Esophagus squamous epithelium (tissue), 5 donors: ENCODE data around the gene KANSL1. TPM values are rescaled to one million over a fixed set of nuclear protein-coding genes. Genes with fewer than 3 reads are reported as not detected.

Source experiments
- DNase-seq: peaks from one replicate; lab custom pipeline; 2025; lab: John Stamatoyannopoulos, UW
- H3K27ac ChIP-seq, 4 donors: fragments of 200-600 bp; sonication (generic); one replicate each; pipeline ENCODE4 v1.5.1; 2016 to 2019; ENCODE audit warnings: mild to moderate bottlenecking in 1 of 4
- H3K27me3 ChIP-seq, 4 donors: fragments of 200-600 bp; sonication (generic); 1 replicate in 3 of 4; 2 replicates in 1 of 4; pipeline versions ENCODE4 v1.5.1 to v1.6.0; 2017 to 2021; ENCODE audit warnings: antibody characterized with exemption in 1 of 4
- H3K36me3 ChIP-seq, 3 donors: fragments of 200-600 bp; sonication (generic); one replicate each; pipeline ENCODE4 v1.5.1; 2016 to 2019
- H3K4me1 ChIP-seq, 3 donors: fragments of 200-600 bp; sonication (generic); one replicate each; pipeline ENCODE4 v1.5.1; 2017 to 2019
- H3K4me3 ChIP-seq, 4 donors: fragments of 200-600 bp; sonication (generic); 1 replicate in 3 of 4; 2 replicates in 1 of 4; pipeline ENCODE4 v1.5.1; 2016 to 2019; ENCODE audit warnings: mild to moderate bottlenecking in 2 of 4, moderate library complexity in 1 of 4
- H3K9me3 ChIP-seq, 3 donors: fragments of 200-600 bp; sonication (generic); one replicate each; pipeline ENCODE4 v1.5.1; 2016 to 2019
- CTCF ChIP-seq, 6 experiments: fragments of 450-650 bp in 4 of 6; fragments of 200-600 bp in 2 of 6; sonication (generic) in 2 of 6; IDR thresholded peaks; one replicate each; pipeline ENCODE4 v1.5.1; 2016 to 2019; ENCODE audit warnings: antibody characterized with exemption in 6 of 6, mild to moderate bottlenecking in 4 of 6, moderate library complexity in 4 of 6
- POLR2A ChIP-seq, 4 donors: fragments of 450-650 bp; IDR thresholded peaks; one replicate each; pipeline ENCODE4 v1.6.1; 2017; ENCODE audit warnings: antibody characterized with exemption in 4 of 4, mild to moderate bottlenecking in 4 of 4, moderate library complexity in 3 of 4
- WGBS, 2 donors: methylation state at CpG; one replicate each; pipeline ENCODE4 v1.1.5; 2018; 5-methylcytosine and 5-hydroxymethylcytosine counted together
- intact Hi-C: fragments of 100-400 bp; cut with DNase I; formaldehyde crosslinking; loops from one replicate; pipeline ENCODE4 v1.15.0; 2022
- total RNA-seq, 4 donors: library from RNA; depleted of rRNA; stranded (reverse); fragments of >200 nt; gene quantifications; one replicate each; pipeline ENCODE4 v1.1.0, GENCODE V29; 2016
- donor health status: DM: yes; HTN: yes; CAD: no.

KANSL1 gene
- total RNA-seq, 4 donors from 2014 or later = 31.0 to 79.0 (median 51.8) TPM

- Histone ChIP-seq H3K9me3 (no peaks in the 10 kb centered on the region), H3K36me3 (peaks cover 0 to 7% (median 0%) of the 10 kb centered on the region in 3 donors), H3K27ac (no peak overlapping the region), H3K4me3 (no peak overlapping the region), H3K27me3 (no peaks in the 10 kb centered on the region), H3K4me1 (peaks cover 0 to 89% (median 17%) of the 10 kb centered on the region in 3 donors)
- TF ChIP-seq CTCF (IDR thresholded peaks at IDR 0.05) = no peak
- no peak for TF ChIP-seq POLR2A (IDR thresholded peaks at IDR 0.05)
- no peak for DNase-seq
- WGBS, 2 donors = 90 to 95% methylated on average over 1 to 2 of the region's 2 CpGs
- intact Hi-C loops = no loop called here
Observed at GRCh38 chr17:46127524-46127923, 65.7 kb downstream of the KANSL1 start.

GRCh38 chr17:46126840-46127239 lies 66.4 kb downstream of the KANSL1 start:
- Histone ChIP-seq H3K36me3 (peaks cover 0 to 7% (median 0%) of the 10 kb centered on the region in 3 donors), H3K27me3 (no peaks in the 10 kb centered on the region), H3K27ac (no peak overlapping the region), H3K9me3 (no peaks in the 10 kb centered on the region), H3K4me1 (peaks cover 0 to 91% (median 24%) of the 10 kb centered on the region in 3 donors), H3K4me3 (no peak overlapping the region)
- TF ChIP-seq POLR2A (IDR thresholded peaks at IDR 0.05) (no peak), CTCF (IDR thresholded peaks at IDR 0.05) (no peak)
- WGBS, 2 donors = 86 to 100% methylated on average over 1 of the region's 1 CpG
- DNase-seq = no peak
- intact Hi-C loops = no loop called here

- no peak overlapping the region for H3K4me3 ChIP-seq
- no peak for DNase-seq
- no peaks in the 10 kb centered on the region for H3K9me3 ChIP-seq
- peaks cover 0 to 7% (median 0%) of the 10 kb centered on the region in 3 donors for H3K36me3 ChIP-seq
- no peak overlapping the region for H3K27ac ChIP-seq
- 96% methylated on average over 6 of the region's 6 CpGs for WGBS, 2 donors
- TF ChIP-seq POLR2A (IDR thresholded peaks at IDR 0.05) = no peak
- no peak for TF ChIP-seq CTCF (IDR thresholded peaks at IDR 0.05)
- peaks cover 0 to 93% (median 34%) of the 10 kb centered on the region in 3 donors for H3K4me1 ChIP-seq
- intact Hi-C loops = no loop called here
- no peaks in the 10 kb centered on the region for H3K27me3 ChIP-seq
Observed at GRCh38 chr17:46125831-46126230, 67.4 kb downstream of the KANSL1 start.

GRCh38 chr17:46124695-46125592 lies 68.3 kb downstream of the KANSL1 start:
- no peak for TF ChIP-seq POLR2A (IDR thresholded peaks at IDR 0.05)
- no peak for TF ChIP-seq CTCF (IDR thresholded peaks at IDR 0.05)
- H3K36me3 ChIP-seq = peaks cover 0 to 7% (median 0%) of the 10 kb centered on the region in 3 donors
- H3K4me3 ChIP-seq = no peak overlapping the region
- H3K27me3 ChIP-seq = no peaks in the 10 kb centered on the region
- WGBS, 2 donors = 74 to 81% methylated on average over 7 of the region's 7 CpGs
- H3K9me3 ChIP-seq = no peaks in the 10 kb centered on the region
- no peak overlapping the region for H3K27ac ChIP-seq
- DNase-seq = no peak
- peaks cover 0 to 92% (median 36%) of the 10 kb centered on the region in 3 donors for H3K4me1 ChIP-seq
- intact Hi-C loops = no loop called here

GRCh38 chr17:46123607-46124006 lies 69.6 kb downstream of the KANSL1 start:
- Histone ChIP-seq H3K9me3 (no peaks in the 10 kb centered on the region), H3K27ac (no peak overlapping the region), H3K4me3 (no peak overlapping the region), H3K4me1 (peaks cover 0 to 91% (median 34%) of the 10 kb centered on the region in 3 donors), H3K27me3 (no peaks in the 10 kb centered on the region), H3K36me3 (peaks cover 0 to 7% (median 0%) of the 10 kb centered on the region in 3 donors)
- TF ChIP-seq POLR2A (IDR thresholded peaks at IDR 0.05) = no peak
- TF ChIP-seq CTCF (IDR thresholded peaks at IDR 0.05) = no peak
- intact Hi-C loops = no loop called here
- no peak for DNase-seq
- 89 to 93% methylated on average over 3 of the region's 3 CpGs for WGBS, 2 donors
